HG02943 (cell line): ENCODE results near the gene SLC17A5.
A peak's percentile ranks its signal among the peaks of the same experiment; 100 is the strongest.
"Not testable (repeated sequence)": the region's sequence is repeated elsewhere in the genome, so short reads cannot be mapped to it uniquely, and the experiment has no call there.

ENCODE experiments used
- ATAC-seq: cut with Tn5 transposase; IDR thresholded peaks from one replicate; pipeline ENCODE4 v1.9.1; 2021; ENCODE audit warnings: mild to moderate bottlenecking, low read depth, moderate library complexity; ENCODE audit not compliant: unreplicated experiment

SLC17A5 gene

DNA sequence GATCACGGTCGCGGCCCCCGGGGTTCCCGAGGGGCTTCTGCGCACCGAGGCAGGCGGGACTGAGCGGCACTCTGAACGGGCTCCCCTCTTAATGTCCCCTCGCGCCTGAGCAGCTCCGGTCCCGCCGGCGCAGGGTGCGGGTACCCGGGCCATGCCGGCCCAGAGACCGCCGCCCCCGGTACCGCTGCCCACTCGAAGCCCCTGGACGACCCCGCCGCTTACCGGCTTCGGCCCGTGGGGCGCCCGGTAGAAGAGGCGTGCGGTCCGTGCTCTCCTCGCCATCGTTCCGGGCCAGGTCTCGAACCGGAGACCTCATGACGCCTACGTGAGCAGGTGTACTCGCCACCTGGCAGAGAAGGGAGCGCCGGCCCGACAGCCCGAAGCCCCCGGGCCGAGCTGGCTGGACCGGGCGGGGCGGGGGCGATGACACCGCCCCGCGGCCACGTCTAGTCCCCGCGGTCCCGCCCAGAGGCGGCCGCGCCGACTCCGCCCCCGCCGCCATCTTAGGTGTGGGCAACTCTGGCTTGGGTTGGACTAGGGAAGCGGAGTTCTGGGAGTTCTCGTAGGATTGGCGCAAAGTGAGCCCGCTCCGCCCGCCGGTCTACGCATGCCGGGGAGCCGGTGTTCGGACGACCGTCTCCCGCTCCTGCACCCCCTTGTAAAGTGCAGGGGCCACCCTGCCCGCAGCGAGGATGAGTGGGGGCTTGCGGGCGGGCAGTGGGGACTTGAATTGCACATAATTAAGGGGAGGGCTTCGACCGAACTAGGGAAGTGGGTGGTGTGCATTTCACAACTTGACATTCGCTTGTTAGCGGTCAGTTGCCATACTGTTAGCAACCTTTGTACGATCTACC, at the start of gene SLC17A5:
Gene SLC17A5 (minus strand): TSS at position 422 of the 854 bp plus-strand sequence. CDS start 106 bp downstream, at position 316.
- ATAC-seq = peak; percentile 80

DNA sequence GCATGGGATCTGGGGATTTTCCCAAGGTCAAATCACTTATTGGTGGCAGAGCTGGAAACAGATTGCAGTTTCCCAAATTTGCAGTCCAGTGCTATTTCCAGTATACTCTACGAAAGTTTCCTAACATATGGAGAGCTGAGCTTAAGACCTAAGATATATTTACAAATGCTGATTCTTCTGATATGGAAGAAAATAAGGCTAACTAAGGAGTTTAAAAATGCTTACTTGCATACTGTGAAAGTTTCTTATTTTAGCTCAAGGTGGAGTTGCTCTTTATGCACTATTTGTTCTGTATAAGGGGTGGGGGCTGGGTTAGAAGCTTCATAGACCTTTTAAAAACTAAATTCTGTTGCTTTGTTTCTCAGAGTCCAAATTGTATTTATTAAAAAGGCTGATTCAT, 49.7 kb upstream of the SLC17A5 start:
- no peak for ATAC-seq

- ATAC-seq = no peak
Observed at GRCh38 chr6:73702444-73702843, 48.7 kb upstream of the SLC17A5 start.

DNA sequence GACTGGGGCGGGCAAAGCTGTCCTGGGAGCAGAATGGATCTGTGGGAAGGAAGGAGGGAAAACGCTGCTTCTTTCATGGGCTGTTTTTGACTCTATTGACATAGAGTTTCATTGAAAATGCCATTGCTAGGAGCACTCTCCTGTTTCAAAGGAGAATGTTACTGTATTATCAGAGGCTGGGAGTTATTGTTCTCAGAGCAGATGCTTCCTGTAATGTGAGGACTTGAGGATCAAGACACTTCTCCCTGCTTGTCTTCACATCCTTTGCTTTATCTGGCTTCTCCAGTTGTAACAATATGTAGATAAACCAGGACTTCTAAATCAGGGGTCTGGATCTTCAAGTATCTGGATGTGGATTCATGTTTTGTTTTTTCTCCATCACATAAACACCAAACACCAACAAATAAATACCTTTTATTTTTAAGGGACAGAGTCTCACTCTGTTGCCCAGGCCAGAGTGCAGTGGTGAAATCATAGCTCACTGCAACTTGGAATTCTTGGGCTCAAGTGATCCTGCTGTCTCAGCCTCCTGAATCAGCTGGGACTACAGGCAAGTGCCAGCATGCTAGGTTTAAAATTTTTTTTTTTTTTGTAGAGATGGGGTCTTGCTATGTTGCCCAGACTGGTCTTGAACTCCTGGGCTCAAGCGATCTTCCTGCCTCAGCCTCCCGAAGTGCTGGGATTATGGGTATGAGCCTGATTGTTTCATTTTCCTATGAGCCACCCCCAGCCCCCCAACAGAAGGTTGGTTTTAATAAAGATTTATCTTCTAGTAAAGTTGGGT, 46.1 kb upstream of the SLC17A5 start:
- no peak for ATAC-seq

- no peak for ATAC-seq
Observed at GRCh38 chr6:73696966-73697655, 43.3 kb upstream of the SLC17A5 start.

DNA sequence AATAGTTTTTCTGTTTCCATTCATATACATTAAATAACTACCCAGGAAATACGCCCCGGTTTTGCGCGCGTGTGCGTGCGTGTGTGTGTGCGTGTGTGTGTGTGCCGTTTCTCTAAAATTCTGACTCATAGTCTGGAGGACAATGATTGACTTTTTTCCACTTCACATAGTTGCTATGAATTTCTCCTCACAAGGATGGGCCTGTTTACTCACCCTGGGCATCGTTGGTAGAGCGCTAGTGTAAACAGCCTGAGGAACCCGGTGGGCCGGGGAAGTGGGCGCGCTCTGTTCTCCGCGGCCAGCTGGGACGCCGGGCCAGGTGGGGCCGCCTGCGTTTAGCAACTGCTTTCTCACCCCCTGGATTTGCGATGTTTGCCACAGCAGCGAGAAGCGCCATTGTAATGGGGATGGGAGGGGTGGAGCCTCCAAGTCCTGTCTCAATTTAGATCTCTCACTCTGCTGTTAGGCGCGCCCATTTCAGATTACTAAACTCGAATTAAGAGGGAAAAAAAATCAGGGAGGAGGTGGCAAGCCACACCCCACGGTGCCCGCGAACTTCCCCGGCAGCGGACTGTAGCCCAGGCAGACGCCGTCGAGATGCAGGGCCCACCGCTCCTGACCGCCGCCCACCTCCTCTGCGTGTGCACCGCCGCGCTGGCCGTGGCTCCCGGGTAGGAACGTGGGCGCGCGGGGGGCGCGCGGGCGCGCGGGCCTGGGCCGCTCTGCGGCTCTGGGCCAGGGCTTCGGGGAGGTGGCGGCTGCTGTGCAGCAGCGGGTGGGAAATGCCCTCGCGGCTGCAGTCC, 42.0 kb upstream of the SLC17A5 start, which contains the start of gene CD109:
Gene CD109 (plus strand): TSS at position 585 of the 803 bp plus-strand sequence. CDS start 13 bp downstream, at position 598.
- ATAC-seq = peak; percentile 56

DNA sequence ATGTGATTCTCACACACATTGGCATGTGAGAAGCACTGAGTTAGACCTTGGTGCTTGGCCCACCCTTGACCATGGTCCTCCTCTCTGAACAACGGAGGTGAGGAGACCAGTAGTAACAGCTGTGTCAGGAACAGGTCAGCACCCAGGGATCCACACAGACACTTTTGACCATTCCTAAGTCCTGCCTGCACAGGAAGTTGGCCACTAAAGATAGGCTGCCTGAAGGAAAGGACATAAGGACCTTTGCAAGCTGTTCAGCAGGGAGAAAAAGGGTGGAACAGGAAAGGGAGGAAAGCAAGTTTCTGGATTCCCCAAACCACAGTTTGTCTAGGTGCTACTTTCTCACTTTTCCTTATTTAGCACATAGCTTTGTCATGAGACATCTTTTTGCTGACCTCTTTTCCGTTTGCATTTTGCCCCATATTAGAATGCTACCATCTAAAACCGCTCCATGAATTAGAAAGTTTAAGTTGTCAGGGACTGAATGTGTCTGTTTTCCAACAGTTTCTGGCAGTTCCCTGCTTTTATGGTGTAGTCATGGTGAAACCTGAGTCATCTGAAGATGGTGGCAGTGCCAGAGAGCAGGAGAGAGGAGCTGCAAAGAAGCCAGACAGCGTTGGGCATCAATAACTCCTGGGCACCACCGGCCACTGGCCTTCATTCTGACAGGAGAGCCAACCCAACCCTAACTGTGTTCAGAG, 41.1 kb upstream of the SLC17A5 start:
- no peak for ATAC-seq

- no peak for ATAC-seq
Observed at GRCh38 chr6:73691512-73691911, 37.7 kb upstream of the SLC17A5 start.

GRCh38 chr6:73690056-73690455, 36.3 kb upstream of the SLC17A5 start:
- ATAC-seq = no peak

GRCh38 chr6:73688351-73688750, 34.6 kb upstream of the SLC17A5 start:
- no peak for ATAC-seq

GRCh38 chr6:73683574-73683973, 29.8 kb upstream of the SLC17A5 start:
- not testable (repeated sequence) for ATAC-seq

- ATAC-seq = no peak
Observed at GRCh38 chr6:73680289-73680918, 26.6 kb upstream of the SLC17A5 start.

DNA sequence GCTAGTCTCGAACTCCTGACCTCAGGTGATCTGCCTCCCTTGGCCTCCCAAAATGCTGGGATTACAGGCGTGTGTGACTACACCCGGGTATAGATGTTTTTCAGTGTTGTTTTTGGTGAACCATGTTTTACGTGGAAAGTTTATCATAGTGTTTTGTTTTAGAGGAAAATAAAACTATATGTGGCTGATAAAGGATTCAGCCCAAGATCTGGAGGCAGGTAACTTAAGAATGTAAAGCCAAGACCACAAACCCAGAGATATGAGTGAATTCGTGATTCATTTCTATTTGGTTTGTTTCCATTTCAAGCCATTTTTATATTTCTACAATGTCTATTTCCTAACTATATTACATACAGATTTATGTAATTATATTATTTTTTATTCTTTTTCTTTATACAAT, 26.1 kb upstream of the SLC17A5 start:
- not testable (repeated sequence) for ATAC-seq

- no peak for ATAC-seq
Observed at GRCh38 chr6:73679009-73679408, 25.2 kb upstream of the SLC17A5 start.

GRCh38 chr6:73675466-73676098, 21.8 kb upstream of the SLC17A5 start:
- ATAC-seq = peak; percentile 90

- ATAC-seq = no peak
Observed at GRCh38 chr6:73671911-73672685, 18.3 kb upstream of the SLC17A5 start.

DNA sequence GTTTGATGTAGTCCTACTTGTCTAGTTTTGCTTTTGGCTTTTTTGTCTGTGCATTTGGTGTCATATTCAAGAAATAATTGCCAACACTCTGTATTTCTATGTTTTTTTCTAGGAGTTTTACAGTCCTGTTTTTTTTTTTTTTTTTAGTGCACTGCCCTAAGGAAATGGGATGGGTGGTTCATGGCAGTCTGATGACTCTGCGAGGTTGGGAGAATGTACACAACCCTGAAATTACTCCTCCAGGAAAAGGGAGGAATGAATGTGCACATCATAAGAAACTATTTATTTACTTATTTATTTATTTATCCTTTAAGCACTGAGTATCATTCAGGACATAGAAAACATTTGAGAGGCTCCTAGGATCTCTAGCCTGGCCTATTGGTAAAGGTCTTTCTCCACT, 15.2 kb upstream of the SLC17A5 start:
- ATAC-seq = no peak

GRCh38 chr6:73667798-73668197, 14.0 kb upstream of the SLC17A5 start:
- no peak for ATAC-seq
